HG03439 (cell line): ENCODE data around the gene EDNRA.

ENCODE experiments used
- ATAC-seq: cut with Tn5 transposase; IDR thresholded peaks from one replicate; pipeline ENCODE4 v1.9.1; 2021; ENCODE audit warnings: mild to moderate bottlenecking, moderate library complexity; ENCODE audit not compliant: unreplicated experiment

Gene EDNRA

DNA sequence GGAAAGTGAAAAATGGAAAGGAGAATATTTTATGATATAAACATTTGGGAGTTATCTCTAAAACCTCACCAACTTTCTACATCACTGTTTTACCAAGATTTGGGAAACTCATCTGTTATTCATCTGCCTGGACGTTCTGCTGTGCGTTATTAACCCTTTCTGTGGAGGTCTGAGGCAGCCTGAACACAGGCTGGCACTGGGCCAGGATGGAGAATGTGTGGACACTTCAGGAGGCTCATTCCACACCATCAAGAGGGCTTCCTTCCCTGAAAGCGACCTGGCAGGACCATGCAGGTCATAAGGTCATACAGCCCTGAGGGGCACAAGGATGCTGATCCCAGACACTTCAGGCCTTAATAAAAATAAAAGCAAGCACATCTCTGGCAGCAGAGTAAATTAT is 105.1 kb downstream of the EDNRA start:
- ATAC-seq = no peak

DNA sequence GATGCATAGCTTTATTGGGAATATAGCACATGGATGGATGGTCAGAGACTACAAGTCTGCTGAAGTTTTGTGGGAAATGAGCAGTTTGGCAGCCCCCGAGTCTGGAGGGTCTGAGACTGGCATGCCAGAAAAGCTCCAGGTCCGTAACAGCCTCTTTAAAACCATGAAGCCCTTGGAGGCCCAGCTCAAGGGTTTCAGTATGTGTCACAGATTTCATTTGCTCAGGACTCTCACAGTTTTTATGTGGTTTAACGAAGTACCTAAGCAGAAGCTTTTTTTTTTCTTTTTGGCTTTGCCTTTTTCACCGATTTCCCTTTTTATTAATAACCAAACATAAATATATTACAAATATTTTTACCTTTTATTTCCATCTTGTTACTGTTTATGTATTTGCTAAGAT is 105.7 kb downstream of the EDNRA start:
- peak; percentile 94 for ATAC-seq

DNA sequence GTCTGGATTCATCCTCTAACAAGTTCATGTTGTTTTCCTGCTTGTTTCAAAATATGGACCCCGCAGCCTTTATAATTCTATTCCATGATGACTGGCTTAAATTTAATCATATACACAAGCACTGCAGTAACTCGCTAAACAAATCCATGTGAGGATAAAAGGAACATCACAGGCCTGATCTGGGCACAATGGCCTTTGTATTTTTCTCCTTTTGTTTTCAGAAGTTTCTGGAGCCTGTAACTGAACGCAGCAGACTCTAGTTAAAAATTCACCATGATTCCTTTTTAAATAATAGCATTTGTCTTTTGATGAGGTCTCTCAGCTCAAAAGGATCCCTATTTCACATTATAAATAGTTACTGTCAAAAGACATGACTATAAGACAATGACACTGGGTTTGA is 106.1 kb downstream of the EDNRA start:
- ATAC-seq = no peak

DNA sequence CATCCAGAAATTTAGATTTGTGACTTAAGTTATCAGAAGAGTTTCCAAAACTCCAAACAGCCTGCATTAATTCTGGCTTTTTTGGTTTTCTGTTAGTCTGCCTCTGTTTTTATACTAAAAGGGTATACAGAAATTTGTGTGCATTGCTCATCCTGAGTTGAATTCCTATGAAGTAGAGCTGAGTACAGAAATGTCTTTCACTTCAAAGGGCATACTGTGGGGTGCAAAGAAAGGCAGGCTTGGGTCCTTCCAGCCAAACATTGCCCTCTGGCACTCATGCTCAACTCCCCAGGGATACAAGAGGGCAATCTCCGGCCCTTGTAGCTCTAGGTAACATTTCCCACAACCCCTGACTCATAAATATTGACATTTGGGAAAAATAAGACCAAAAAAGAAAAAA is 108.7 kb downstream of the EDNRA start:
- no peak for ATAC-seq

DNA sequence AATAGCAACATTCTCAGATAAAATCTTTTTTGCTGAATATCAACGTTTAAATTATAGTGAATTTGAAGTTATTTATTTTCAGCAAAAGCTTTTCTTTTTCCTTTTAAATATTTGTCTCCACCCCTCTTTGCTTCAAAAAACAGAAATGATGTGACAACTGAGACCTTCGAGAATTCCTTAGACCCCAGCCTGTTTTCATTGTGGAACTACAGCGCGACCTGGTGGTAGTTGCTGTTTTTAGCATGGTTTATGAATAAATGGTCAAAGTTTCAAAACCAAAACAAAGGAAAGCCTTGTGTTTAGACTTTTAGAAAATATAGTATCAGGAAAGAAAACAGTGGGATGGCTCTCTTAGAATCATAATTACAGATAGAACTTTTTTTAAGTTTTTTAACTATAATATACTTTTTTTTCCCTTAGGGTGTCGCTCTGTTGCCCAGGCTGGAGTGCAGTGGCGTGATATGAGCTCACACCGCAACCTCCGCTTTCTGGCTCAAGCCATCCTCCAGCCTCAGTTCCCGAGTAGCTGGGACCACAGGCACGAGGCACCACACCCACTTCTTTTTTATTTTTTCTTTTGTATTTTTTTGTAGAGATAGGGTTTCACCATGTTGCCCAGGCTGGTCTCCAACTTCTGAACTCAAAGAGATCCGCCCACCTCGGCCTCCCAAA is 109.5 kb downstream of the EDNRA start:
- ATAC-seq = no peak

DNA sequence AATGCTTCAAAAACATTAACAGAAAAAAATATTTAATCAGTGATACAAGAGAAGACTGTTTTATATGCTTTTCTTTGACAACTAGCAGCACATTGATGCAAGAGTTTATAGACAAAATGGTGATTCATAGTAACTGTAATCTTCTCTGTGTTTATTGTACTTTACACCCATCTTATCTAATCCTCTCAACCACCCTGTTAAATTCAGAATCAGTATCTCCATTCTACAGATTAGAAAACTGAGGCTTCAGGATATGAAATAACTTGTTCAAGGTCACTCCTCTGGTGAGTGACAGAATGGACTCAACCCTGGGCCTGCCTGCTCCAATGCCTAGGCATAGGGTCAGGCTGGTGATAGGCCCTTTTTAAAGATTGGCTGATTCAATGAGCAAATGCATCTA is 110.2 kb downstream of the EDNRA start:
- no peak for ATAC-seq

DNA sequence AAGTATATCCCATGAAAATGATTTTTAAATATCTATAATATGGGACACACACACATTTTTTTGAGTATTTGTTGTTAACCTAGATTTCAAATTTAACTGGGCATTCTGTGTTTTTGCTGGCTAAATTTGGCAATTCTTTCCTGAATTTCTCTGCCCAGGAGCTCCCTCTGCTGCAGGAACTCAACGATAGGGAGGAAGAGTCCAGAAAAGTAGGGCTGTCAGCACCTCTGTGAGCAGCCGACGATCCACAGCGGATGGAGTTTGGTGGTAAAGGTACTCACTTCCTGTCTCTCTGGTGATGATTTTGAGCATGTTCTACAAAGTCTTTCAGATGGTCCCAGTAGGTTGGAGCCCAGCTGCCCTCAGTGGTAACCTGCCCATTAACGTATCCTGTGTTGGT is 113.2 kb downstream of the EDNRA start:
- ATAC-seq = no peak
